HepG2 (cell line): Measurements from ENCODE around the gene ARFIP1. TPM values are rescaled to one million over a fixed set of nuclear protein-coding genes. Genes with fewer than 3 reads are reported as not detected.

Source experiments
- ATAC-seq: fragments of 200-7000 bp; cut with Tn5 transposase; 3 replicates; pipeline ENCODE4 v1.9.1; 2020; ENCODE audit warnings: mild to moderate bottlenecking, moderate library complexity
- BruUV-seq: library from RNA; stranded (reverse); fragments of 400-500 nt; replicated peaks from 2 replicates; lab custom pipeline; 2021; lab: Mats Ljungman, UMichigan
- CTCF ChIA-PET: fragments of 300-600 bp; formaldehyde crosslinking; extraction: SDS; loops from one replicate; lab custom pipeline; 2021; ENCODE audit warnings: low total read pairs, inconsistent platforms, low intra/inter-chr PET ratio; lab: Yijun Ruan, JAX
- POLR2A ChIA-PET: fragments of 350-600 bp; sonication (Branson Sonifier 250); formaldehyde crosslinking; loops from one replicate; lab custom pipeline; 2020; ENCODE audit warnings: antibody characterized with exemption, inconsistent platforms; lab: Yijun Ruan, JAX
- DNase-seq: peaks from one replicate; pipeline ENCODE4 v3.0.0-alpha.2; 2015; ENCODE audit warnings: low spot score
- FAIRE-seq: peaks from 3 replicates; lab custom pipeline; 2011; peaks lifted over from hg19 to GRCh38; lab: Jason Lieb, UNC
- H2AFZ ChIP-seq: one replicate; pipeline ENCODE4 v1.6.1; 2011; ENCODE audit warnings: low read length, inconsistent platforms
- H3K27ac ChIP-seq: fragments of 300-600 bp; 3 replicates; pipeline ENCODE4 v1.8.0; 2011; ENCODE audit warnings: mixed run types, mild to moderate bottlenecking, mixed read lengths, low read length, inconsistent platforms; ENCODE audit not compliant: insufficient read depth; ENCODE audit errors: extremely low read length
- H3K27me3 ChIP-seq, 2 experiments: fragments of 200-600 bp in 1 of 2; 2 replicates in 1 of 2; 3 replicates in 1 of 2; pipeline versions ENCODE4 v1.6.0 to v1.8.0; 2011; ENCODE audit warnings: low read length in 2 of 2, mild to moderate bottlenecking in 2 of 2, moderate library complexity in 2 of 2, inconsistent platforms in 1 of 2; ENCODE audit not compliant: insufficient read depth in 2 of 2, control insufficient read depth in 1 of 2
- H3K36me3 ChIP-seq, 2 experiments: fragments of 200-600 bp in 1 of 2; replicated peaks in 1 of 2; 2 replicates in 1 of 2; 3 replicates in 1 of 2; pipeline versions ENCODE4 v1.5.1 to v1.8.0; 2011; ENCODE audit warnings: low read length in 2 of 2, inconsistent platforms in 1 of 2; ENCODE audit not compliant: insufficient read depth in 2 of 2, control insufficient read depth in 1 of 2
- H3K4me1 ChIP-seq: 2 replicates; pipeline ENCODE4 v1.5.1; 2012; ENCODE audit warnings: low read length, inconsistent platforms; ENCODE audit not compliant: insufficient read depth
- H3K4me2 ChIP-seq: 2 replicates; pipeline ENCODE4 v1.6.0; 2011; ENCODE audit warnings: low read depth, low read length, inconsistent platforms
- H3K4me3 ChIP-seq, 3 experiments: fragments of 200-600 bp in 1 of 3; sonication (generic), shearing (Covaris generic) in 1 of 3; replicated peaks in 1 of 3; 2 replicates each; pipeline ENCODE4 v1.5.1; 2011 to 2016; ENCODE audit warnings: low read length in 3 of 3, inconsistent platforms in 2 of 3, low read depth in 2 of 3, mild to moderate bottlenecking in 2 of 3, control low read depth in 1 of 3, mixed read lengths in 1 of 3; ENCODE audit not compliant: insufficient read depth in 1 of 3
- H3K79me2 ChIP-seq: one replicate; pipeline ENCODE4 v1.6.1; 2011; ENCODE audit warnings: low read length, inconsistent platforms; ENCODE audit not compliant: insufficient read depth
- H3K9ac ChIP-seq: 2 replicates; pipeline ENCODE4 v1.6.0; 2011; ENCODE audit warnings: mild to moderate bottlenecking, low read depth, low read length, inconsistent platforms; ENCODE audit not compliant: insufficient read depth
- H3K9me3 ChIP-seq: 2 replicates; pipeline ENCODE4 v1.5.1; 2012; ENCODE audit warnings: mild to moderate bottlenecking, low read length
- H4K20me1 ChIP-seq: 2 replicates; pipeline ENCODE4 v1.6.0; 2011; ENCODE audit warnings: inconsistent platforms, mild to moderate bottlenecking, low read length, moderate library complexity; ENCODE audit not compliant: insufficient read depth
- ZNF782 ChIP-seq: sonication (generic); formaldehyde crosslinking; IDR thresholded peaks from 2 replicates; pipeline ENCODE4 v1.4.0; 2020; ENCODE audit warnings: missing genetic modification reagents, mild to moderate bottlenecking, borderline replicate concordance
- WGBS: methylation state at CpG from one replicate; pipeline ENCODE4 v1.1.6; 2017; ENCODE audit warnings: low lambda C conversion rate; 5-methylcytosine and 5-hydroxymethylcytosine counted together
- in situ Hi-C: cut with HindIII; loops from 2 replicates; pipeline ENCODE4 v1.10.0; 2017; ENCODE audit warnings: low pct_unique_long_range_greater_than_20kb; ENCODE audit not compliant: extremely low pct_ligation_motif_present
- intact Hi-C: fragments of 100-400 bp; cut with micrococcal nuclease; formaldehyde crosslinking; loops from one replicate; pipeline ENCODE4 v1.10.0; 2022; ENCODE audit not compliant: unreplicated experiment
- polyA plus RNA-seq, 8 experiments: library from polyadenylated mRNA; depleted of rRNA in 3 of 8; stranded (reverse) in 7 of 8; unstranded in 1 of 8; fragments of >200 nt; fragmentation: Illumina TruSeq in 4 of 8; extraction: Trizol in 4 of 8; gene quantifications; 2 replicates each; pipeline versions ENCODE4 v1.2.1 to v1.2.3, GENCODE V29; 2011 to 2016; ENCODE audit warnings: low read depth in 4 of 8, missing spikeins in 1 of 8, mixed read lengths in 1 of 8; ENCODE audit not compliant: insufficient read depth in 1 of 8
- total RNA-seq, 5 experiments: library from RNA; depleted of rRNA; stranded (reverse); fragments of >200 nt; fragmentation: Illumina TruSeq; extraction: Trizol; gene quantifications; 2 replicates each; pipeline ENCODE4 v1.2.3, GENCODE V29; 2016; ENCODE audit warnings: low read depth in 1 of 5
- TF ChIP-seq, protein P1 (sequence below): sonication (generic); formaldehyde crosslinking; IDR thresholded peaks from 2 replicates; pipeline ENCODE4 v1.4.0; 2020; ENCODE audit warnings: missing genetic modification reagents

ARFIP1 gene
- total and polyA plus RNA-seq, 2 of the 13 experiments (the other 11 are each of a cell fraction or from before 2014, with no cell fraction given): 9.9 to 27.7 TPM

DNA sequence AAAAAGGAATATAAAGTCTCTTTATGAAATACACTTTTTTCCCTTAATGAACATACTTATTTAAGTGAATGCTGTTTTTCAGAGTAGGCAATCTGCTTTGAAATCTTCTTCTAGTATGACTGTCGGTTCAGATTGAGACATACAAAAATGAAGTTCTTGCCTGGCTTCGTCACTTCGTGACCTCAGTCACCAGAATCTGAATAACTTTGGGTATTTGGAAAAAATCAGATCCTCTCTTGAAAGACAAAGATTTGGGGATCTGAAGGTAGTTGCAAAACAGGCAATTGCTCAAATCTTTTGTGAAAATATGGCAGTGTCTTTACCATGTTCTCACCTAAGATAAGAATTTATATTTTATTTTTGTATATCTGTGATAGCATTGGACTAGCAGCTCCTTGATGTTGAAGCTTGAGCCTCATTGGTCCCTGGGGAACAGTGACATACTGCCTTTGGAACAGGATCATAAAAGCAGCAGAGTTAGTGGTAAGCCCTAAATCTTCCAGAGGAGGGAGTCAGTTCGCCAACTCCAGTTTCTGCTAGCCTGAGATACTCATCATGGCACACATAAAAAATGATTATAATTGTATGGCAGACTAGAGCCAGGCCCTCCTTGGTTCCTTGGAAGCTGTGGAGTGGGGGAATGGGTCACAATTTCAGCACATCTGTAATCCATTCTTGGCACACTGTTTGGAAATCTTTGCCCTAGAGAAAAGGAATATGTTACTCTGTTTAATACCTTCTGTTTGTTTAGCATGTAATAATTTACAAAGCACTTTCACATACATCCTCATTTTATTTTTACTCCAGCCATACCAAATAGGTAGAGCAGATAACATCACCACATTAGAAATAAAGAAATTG lies 5.0 kb downstream of the ARFIP1 start:
- no peak for FAIRE-seq
- WGBS: 100% methylated on average over 4 of the region's 4 CpGs
- DNase-seq: peak; percentile 5

More for the DNA sequence above, 5.0 kb downstream of the ARFIP1 start:
- no peaks in the 10 kb centered on the region for H4K20me1 ChIP-seq
- H3K27me3 ChIP-seq: no peaks in the 10 kb centered on the region; a peak in 1 of 5 replicates
- peaks cover 0 to 1% of the 10 kb centered on the region in 2 experiments; a peak in 1 of 5 replicates for H3K36me3 ChIP-seq
- H3K79me2 ChIP-seq: peaks cover 58% of the 10 kb centered on the region
- no peak overlapping the region for H3K9ac ChIP-seq
- no peak overlapping the region for H3K4me2 ChIP-seq
- no peak for ATAC-seq
- no peak overlapping the region for H2AFZ ChIP-seq
- intact Hi-C loops (loop anchor here (5.0 kb wide), 1 partner anchor 33 kb away; no protein-coding TSS in a partner anchor), in situ Hi-C loops (no loop called here)
- TF ChIP-seq ZNF782 (CRISPR knock-in tag): no peak
- TF ChIP-seq, protein P1, sequence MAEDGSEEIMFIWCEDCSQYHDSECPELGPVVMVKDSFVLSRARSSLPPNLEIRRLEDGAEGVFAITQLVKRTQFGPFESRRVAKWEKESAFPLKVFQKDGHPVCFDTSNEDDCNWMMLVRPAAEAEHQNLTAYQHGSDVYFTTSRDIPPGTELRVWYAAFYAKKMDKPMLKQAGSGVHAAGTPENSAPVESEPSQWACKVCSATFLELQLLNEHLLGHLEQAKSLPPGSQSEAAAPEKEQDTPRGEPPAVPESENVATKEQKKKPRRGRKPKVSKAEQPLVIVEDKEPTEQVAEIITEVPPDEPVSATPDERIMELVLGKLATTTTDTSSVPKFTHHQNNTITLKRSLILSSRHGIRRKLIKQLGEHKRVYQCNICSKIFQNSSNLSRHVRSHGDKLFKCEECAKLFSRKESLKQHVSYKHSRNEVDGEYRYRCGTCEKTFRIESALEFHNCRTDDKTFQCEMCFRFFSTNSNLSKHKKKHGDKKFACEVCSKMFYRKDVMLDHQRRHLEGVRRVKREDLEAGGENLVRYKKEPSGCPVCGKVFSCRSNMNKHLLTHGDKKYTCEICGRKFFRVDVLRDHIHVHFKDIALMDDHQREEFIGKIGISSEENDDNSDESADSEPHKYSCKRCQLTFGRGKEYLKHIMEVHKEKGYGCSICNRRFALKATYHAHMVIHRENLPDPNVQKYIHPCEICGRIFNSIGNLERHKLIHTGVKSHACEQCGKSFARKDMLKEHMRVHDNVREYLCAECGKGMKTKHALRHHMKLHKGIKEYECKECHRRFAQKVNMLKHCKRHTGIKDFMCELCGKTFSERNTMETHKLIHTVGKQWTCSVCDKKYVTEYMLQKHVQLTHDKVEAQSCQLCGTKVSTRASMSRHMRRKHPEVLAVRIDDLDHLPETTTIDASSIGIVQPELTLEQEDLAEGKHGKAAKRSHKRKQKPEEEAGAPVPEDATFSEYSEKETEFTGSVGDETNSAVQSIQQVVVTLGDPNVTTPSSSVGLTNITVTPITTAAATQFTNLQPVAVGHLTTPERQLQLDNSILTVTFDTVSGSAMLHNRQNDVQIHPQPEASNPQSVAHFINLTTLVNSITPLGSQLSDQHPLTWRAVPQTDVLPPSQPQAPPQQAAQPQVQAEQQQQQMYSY: peak; percentile 40; the same call in 1 of the 2 replicates
- no peak overlapping the region for H3K4me3 ChIP-seq
- BruUV-seq: no TSS peak
- no peak overlapping the region for H3K27ac ChIP-seq
- CTCF ChIA-PET: no interaction called here
- H3K9me3 ChIP-seq: no peaks in the 10 kb centered on the region
- POLR2A ChIA-PET: no interaction called here
- peaks cover 43% of the 10 kb centered on the region for H3K4me1 ChIP-seq
